IMR-90 (cell line): ENCODE measurements around the gene PCYOX1L. TPM values are rescaled to one million over a fixed set of nuclear protein-coding genes. Genes with fewer than 3 reads are reported as not detected.

Source experiments
- ATAC-seq: fragments of 200-7000 bp; cut with Tn5 transposase; 2 replicates; pipeline ENCODE4 v1.9.1; 2020; ENCODE audit warnings: low read depth, mild to moderate bottlenecking, moderate library complexity
- BruUV-seq: library from RNA; stranded (reverse); fragments of 400-500 nt; replicated peaks from 2 replicates; lab custom pipeline; 2021; lab: Mats Ljungman, UMichigan
- CTCF ChIA-PET: fragments of 300-600 bp; formaldehyde crosslinking; extraction: SDS; loops from one replicate; lab custom pipeline; 2021; ENCODE audit warnings: antibody characterized with exemption; lab: Yijun Ruan, JAX
- POLR2A ChIA-PET: fragments of 300-600 bp; sonication (Branson Sonifier 250); formaldehyde crosslinking; loops from one replicate; lab custom pipeline; 2022; ENCODE audit warnings: antibody characterized with exemption; ENCODE audit not compliant: unreplicated experiment; lab: Charles Lee
- DNase-seq: peaks from one replicate; pipeline ENCODE4 v3.0.0; 2013
- H2AFZ ChIP-seq: replicated peaks from 2 replicates; pipeline ENCODE3; 2013; ENCODE audit warnings: low read length, mild to moderate bottlenecking; ENCODE audit not compliant: poor library complexity
- H2AK5ac ChIP-seq: 2 replicates; pipeline ENCODE4 v1.6.1; 2013; ENCODE audit warnings: low read depth, low read length, inconsistent platforms
- H2AK9ac ChIP-seq: replicated peaks from 2 replicates; pipeline ENCODE3; 2013; ENCODE audit warnings: mild to moderate bottlenecking, low read depth, low read length, moderate library complexity; ENCODE audit not compliant: poor library complexity
- H2BK120ac ChIP-seq: 2 replicates; pipeline ENCODE4 v1.6.1; 2013; ENCODE audit warnings: low read depth, low read length, inconsistent platforms
- H2BK15ac ChIP-seq: 3 replicates; pipeline ENCODE4 v1.6.1; 2013; ENCODE audit warnings: low read depth, low read length, inconsistent platforms
- H2BK20ac ChIP-seq: 2 replicates; pipeline ENCODE4 v1.6.1; 2013; ENCODE audit warnings: low read depth, mild to moderate bottlenecking, inconsistent platforms, low read length, moderate library complexity
- H2BK5ac ChIP-seq: 2 replicates; pipeline ENCODE4 v1.6.1; 2013; ENCODE audit warnings: mild to moderate bottlenecking, low read depth, low read length, inconsistent platforms; ENCODE audit not compliant: poor library complexity, severe bottlenecking
- H3K14ac ChIP-seq: replicated peaks from 2 replicates; pipeline ENCODE4 v1.6.1; 2013; ENCODE audit warnings: low read depth, low read length, inconsistent platforms
- H3K18ac ChIP-seq: 2 replicates; pipeline ENCODE4 v1.6.1; 2013; ENCODE audit warnings: low read depth, low read length, control low read depth
- H3K23ac ChIP-seq: 2 replicates; pipeline ENCODE4 v1.6.1; 2013; ENCODE audit warnings: low read depth, low read length, inconsistent platforms
- H3K27ac ChIP-seq: 2 replicates; pipeline ENCODE4 v1.5.1; 2013; ENCODE audit warnings: mild to moderate bottlenecking, control low read depth, low read length; ENCODE audit not compliant: insufficient read depth
- H3K27me3 ChIP-seq: 2 replicates; pipeline ENCODE4 v1.6.1; 2013; ENCODE audit warnings: low read length; ENCODE audit not compliant: control insufficient read depth, insufficient read depth
- H3K36me3 ChIP-seq: 2 replicates; pipeline ENCODE4 v1.6.1; 2013; ENCODE audit warnings: low read length, mixed read lengths; ENCODE audit not compliant: control insufficient read depth, insufficient read depth
- H3K4ac ChIP-seq: 2 replicates; pipeline ENCODE4 v1.6.1; 2013; ENCODE audit warnings: low read depth, low read length, inconsistent platforms
- H3K4me1 ChIP-seq: 2 replicates; pipeline ENCODE4 v1.6.1; 2013; ENCODE audit warnings: low read length, mixed read lengths; ENCODE audit not compliant: control insufficient read depth, insufficient read depth
- H3K4me2 ChIP-seq: 2 replicates; pipeline ENCODE4 v1.6.1; 2013; ENCODE audit warnings: low read depth, mild to moderate bottlenecking, control low read depth, low read length, moderate library complexity
- H3K4me3 ChIP-seq: 2 replicates; pipeline ENCODE4 v1.5.1; 2013; ENCODE audit warnings: low read depth, mild to moderate bottlenecking, control low read depth, low read length, moderate library complexity; ENCODE audit not compliant: insufficient read depth
- H3K56ac ChIP-seq: 2 replicates; pipeline ENCODE4 v1.6.1; 2013; ENCODE audit warnings: low read length, inconsistent platforms; ENCODE audit not compliant: insufficient read depth; ENCODE audit errors: extremely low read depth
- H3K79me1 ChIP-seq, 2 experiments: 2 replicates each; pipeline ENCODE4 v1.6.1; 2013; ENCODE audit warnings: low read length in 2 of 2, inconsistent platforms in 1 of 2, low read depth in 1 of 2
- H3K9ac ChIP-seq: 2 replicates; pipeline ENCODE4 v1.6.1; 2013; ENCODE audit warnings: low read depth, low read length, control low read depth
- H3K9me1 ChIP-seq: 2 replicates; pipeline ENCODE4 v1.6.1; 2013; ENCODE audit warnings: low read length, inconsistent platforms; ENCODE audit not compliant: insufficient read depth
- H3K9me3 ChIP-seq: 2 replicates; pipeline ENCODE4 v1.6.1; 2013; ENCODE audit warnings: low read length; ENCODE audit not compliant: control insufficient read depth, insufficient read depth
- H4K20me1 ChIP-seq: 2 replicates; pipeline ENCODE4 v1.6.1; 2013; ENCODE audit warnings: low read length, inconsistent platforms; ENCODE audit not compliant: insufficient read depth
- H4K5ac ChIP-seq: 2 replicates; pipeline ENCODE4 v1.6.1; 2013; ENCODE audit warnings: mild to moderate bottlenecking, low read depth, low read length, control low read depth
- H4K8ac ChIP-seq, 2 experiments: 2 replicates each; pipeline ENCODE4 v1.6.1; 2013; ENCODE audit warnings: low read depth in 2 of 2, low read length in 2 of 2, control low read depth in 1 of 2, inconsistent platforms in 1 of 2
- H4K91ac ChIP-seq: 2 replicates; pipeline ENCODE4 v1.6.1; 2013; ENCODE audit warnings: low read depth, low read length, inconsistent platforms; ENCODE audit not compliant: insufficient read depth
- CEBPB ChIP-seq: IDR thresholded peaks from 2 replicates; pipeline ENCODE4 v1.6.1; 2012; ENCODE audit warnings: low read depth, low read length, improper control_type of control experiment
- SMC3 ChIP-seq: fragments of 150-350 bp; IDR thresholded peaks from 2 replicates; pipeline ENCODE4 v1.6.1; 2016; ENCODE audit warnings: low read depth, mild to moderate bottlenecking, antibody characterized with exemption, low read length, moderate library complexity
- WGBS, 2 experiments: methylation state at CpG; one replicate each; pipeline versions ENCODE4 v1.1.5 to v1.1.7; 2013; ENCODE audit warnings: missing lambda C conversion rate in 2 of 2; ENCODE audit not compliant: insufficient read length in 1 of 2; ENCODE audit errors: extremely low coverage in 2 of 2; 5-methylcytosine and 5-hydroxymethylcytosine counted together
- dilution Hi-C: fragments of 300-500 bp; cut with HindIII; formaldehyde crosslinking; loops from one replicate; pipeline ENCODE4 v1.14.3; 2018; ENCODE audit warnings: low sequenced_read_pairs; ENCODE audit not compliant: unreplicated experiment
- in situ Hi-C: fragments of 300-500 bp; cut with MboI; formaldehyde crosslinking; loops from 3 replicates; pipeline ENCODE4 v1.14.3; 2019; ENCODE audit warnings: low sequenced_read_pairs, inconsistent platforms, mixed read lengths
- intact Hi-C: fragments of 100-400 bp; cut with micrococcal nuclease; formaldehyde crosslinking; loops from 2 replicates; pipeline ENCODE4 v1.10.0; 2022
- polyA plus RNA-seq, 3 experiments: library from polyadenylated mRNA; depleted of rRNA; stranded (reverse); fragments of >200 nt; gene quantifications; 2 replicates each; pipeline ENCODE4 v1.2.3, GENCODE V29; 2012; ENCODE audit warnings: low replicate concordance in 1 of 3
- total RNA-seq: library from RNA; depleted of rRNA; stranded (reverse); fragments of >200 nt; gene quantifications from 2 replicates; pipeline ENCODE4 v1.2.3, GENCODE V29; 2012

The PCYOX1L gene
- total and polyA plus RNA-seq, 2 of the 4 experiments (the other 2 are of a cell fraction): 7.0 to 14.3 TPM

- no peak overlapping the region for H2BK20ac ChIP-seq
- H3K23ac ChIP-seq: no peak overlapping the region
- dilution Hi-C loops: no loop called here
- H3K4me2 ChIP-seq: no peak overlapping the region
- no peak overlapping the region for H2AK5ac ChIP-seq
- H4K91ac ChIP-seq: no peak overlapping the region
- no peak overlapping the region; the same call in 1 of the 2 replicates for H2BK120ac ChIP-seq
- H3K4me1 ChIP-seq: peaks cover 11% of the 10 kb centered on the region
- H2AK9ac ChIP-seq: no peak overlapping the region
- TF ChIP-seq SMC3 (no peak), CEBPB (peak; percentile 24; the same call in 1 of the 2 replicates)
- DNase-seq (no peak), ATAC-seq (no peak)
- CTCF ChIA-PET: interaction anchor here (0.8 to 1.6 kb wide), 3 partner anchors 15 to 48 kb away, joined by 3 to 4 read pairs (median 3); no protein-coding TSS in a partner anchor
- H3K4ac ChIP-seq: no peak overlapping the region
- H4K5ac ChIP-seq: no peak overlapping the region; the same call in 1 of the 2 replicates
- no peaks in the 10 kb centered on the region for H3K79me1 ChIP-seq
- no peak overlapping the region for H3K14ac ChIP-seq
- in situ Hi-C loops: no loop called here
- H4K8ac ChIP-seq: no peak overlapping the region
- no peak overlapping the region for H2BK5ac ChIP-seq
- H3K4me3 ChIP-seq: no peak overlapping the region
- peaks cover 16% of the 10 kb centered on the region for H3K9me1 ChIP-seq
- no peaks in the 10 kb centered on the region for H3K36me3 ChIP-seq
- POLR2A ChIA-PET: interaction anchor here (0.6 kb wide), 1 partner anchor 21 kb away, joined by 4 read pairs; no protein-coding TSS in a partner anchor
- H3K9ac ChIP-seq: no peak overlapping the region
- H3K18ac ChIP-seq: peak overlapping the region; percentile 21; the same call in 1 of the 2 replicates
- WGBS, 2 experiments: no CpG with 5 or more reads among the region's 2 CpGs
- BruUV-seq: no TSS peak
- no peak overlapping the region for H2AFZ ChIP-seq
- H3K9me3 ChIP-seq: no peaks in the 10 kb centered on the region
- no peak overlapping the region for H3K56ac ChIP-seq
- H4K20me1 ChIP-seq: no peaks in the 10 kb centered on the region
- no peak overlapping the region for H2BK15ac ChIP-seq
- intact Hi-C loops: no loop called here
- no peak overlapping the region for H3K27ac ChIP-seq
- H3K27me3 ChIP-seq: no peaks in the 10 kb centered on the region
Observed at GRCh38 chr5:149323621-149324205, 34.1 kb upstream of the PCYOX1L start.
